HL-60/S4 (cell line): ENCODE results near the gene RET.

Source experiments
- in situ Hi-C: fragments of 300-500 bp; cut with MboI; formaldehyde crosslinking; loops from 2 replicates; pipeline ENCODE4 v1.14.3; 2022; ENCODE audit warnings: low sequenced_read_pairs

The RET gene

DNA sequence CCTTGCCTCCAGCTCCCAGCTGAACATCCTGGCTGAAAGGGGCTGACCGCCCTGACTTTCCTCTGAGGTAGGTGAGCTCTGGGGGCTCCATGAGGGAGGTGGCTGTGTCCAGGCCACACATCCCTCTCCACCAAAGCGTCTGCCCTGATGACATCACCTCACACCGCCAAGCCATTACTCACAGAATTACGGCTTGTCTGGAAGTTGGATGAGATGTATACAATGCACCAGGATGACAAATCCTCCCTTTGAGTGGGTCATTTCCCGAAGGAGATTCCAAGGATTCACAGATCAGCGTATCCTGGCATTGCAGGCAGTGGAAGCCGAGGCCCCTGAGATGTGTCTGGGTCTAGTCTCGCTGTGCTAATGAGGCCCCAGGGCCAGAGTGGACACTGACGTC lies 15.1 kb upstream of the RET start:
- in situ Hi-C loops = no loop called here

DNA sequence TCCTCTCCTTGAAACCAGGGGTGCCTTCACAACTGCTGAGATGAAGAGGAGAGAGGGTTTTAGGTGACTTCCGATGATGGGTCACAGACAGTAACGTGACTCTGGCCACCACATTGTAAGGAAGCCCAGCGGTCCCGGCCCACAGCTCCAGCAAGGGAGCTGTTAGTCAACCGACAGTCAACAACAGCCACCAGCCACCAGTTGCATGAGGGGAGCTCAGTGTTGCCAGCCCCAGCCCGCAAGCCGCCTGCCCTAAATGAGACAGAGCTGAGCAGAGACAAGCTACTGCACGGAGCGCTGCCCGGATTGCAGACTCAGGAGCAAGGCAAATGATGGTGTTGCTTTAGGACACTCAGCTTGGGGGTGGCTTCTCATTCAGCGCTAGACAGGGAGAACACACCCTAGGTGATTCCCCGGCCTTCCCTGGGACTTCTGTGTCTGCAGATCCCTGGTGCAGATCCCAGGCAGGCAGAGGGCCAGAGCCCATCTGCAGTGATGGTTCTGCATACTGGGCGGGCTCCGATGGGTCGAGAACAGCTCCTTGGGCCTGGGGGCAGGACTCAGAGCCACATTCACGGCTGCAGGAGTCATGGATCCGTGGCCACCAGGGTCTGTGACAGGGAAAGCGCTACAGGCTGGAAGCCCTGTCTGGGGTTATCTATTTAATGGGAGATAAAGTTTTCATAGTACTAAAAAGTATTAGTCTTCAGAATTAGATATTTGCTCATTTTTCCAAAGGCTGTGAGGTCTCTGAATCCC lies 14.3 kb upstream of the RET start:
- in situ Hi-C loops = no loop called here

- in situ Hi-C loops = no loop called here
Observed at GRCh38 chr10:43064331-43065075, 12.4 kb upstream of the RET start.

GRCh38 chr10:43065234-43065633 lies 11.6 kb upstream of the RET start:
- in situ Hi-C loops = no loop called here

- in situ Hi-C loops = no loop called here
Observed at GRCh38 chr10:43065761-43066160, 11.1 kb upstream of the RET start.

DNA sequence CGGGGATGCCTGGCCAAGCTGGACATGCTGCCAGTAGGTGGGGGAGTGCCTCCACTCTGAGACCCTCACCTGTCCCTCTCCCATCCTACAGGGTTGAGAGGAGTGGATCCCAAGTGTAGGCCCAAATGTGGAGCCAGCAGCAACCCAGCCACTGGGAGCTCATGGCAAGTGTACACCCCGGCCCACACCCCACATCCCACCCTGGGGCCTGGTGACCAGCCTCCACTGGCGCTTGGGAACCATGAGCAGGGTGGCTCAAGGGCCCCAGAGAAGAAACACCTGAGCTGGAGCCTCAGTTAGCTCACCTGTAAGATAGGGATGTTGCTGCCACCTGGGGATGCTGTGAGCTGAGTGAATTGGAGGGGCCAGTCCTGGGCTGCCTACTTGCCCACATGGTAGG lies 10.4 kb upstream of the RET start:
- in situ Hi-C loops = no loop called here

DNA sequence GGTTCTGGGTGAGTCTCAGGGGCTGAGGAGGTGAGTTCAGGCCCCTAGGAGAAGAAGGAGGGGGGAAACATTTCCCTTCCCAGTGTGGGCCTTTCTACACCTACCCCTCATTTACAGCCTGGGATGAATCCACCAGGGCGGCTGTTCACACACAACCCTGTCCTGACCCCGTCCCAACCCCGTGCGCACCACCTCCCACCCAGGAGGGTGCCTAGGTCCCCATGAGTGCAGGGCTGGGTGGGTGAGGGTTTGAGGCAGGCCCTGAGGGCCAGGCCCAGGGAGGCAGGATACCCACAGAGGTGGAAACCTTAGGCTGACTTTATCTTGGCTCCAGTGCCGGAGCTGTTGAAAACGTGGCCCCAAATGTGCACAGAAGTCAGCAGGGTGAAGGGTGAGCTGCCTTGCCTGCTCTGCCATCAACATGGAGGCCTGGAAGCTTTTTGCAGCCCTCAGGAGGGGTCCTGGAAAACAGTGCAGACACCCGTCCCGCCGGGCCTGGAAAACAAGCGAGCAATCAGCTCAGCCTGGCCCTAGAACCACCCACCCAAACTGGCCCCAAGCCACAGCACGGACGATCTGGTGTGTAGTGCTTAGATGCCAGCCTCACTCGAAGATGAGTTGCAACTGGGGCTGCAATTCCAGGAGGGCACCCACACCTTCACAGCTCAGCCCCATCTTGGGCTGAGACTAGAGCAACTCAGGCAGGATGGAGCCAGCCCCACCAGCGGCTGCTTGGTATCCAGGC lies 9.3 kb upstream of the RET start:
- in situ Hi-C loops = no loop called here

DNA sequence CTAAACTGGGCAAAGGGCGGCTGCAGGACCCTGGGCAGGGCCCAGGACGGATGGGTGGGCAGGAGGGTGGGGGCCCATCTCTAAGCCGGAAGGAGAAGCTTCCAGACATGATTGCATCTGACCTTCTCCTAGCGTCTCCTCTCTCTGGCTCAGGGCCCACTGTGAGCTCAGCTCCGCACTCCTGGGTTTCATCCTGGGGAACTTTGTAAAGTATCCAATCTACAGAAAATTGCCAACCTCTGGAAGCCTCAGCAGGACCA lies 8.8 kb upstream of the RET start:
- in situ Hi-C loops = no loop called here

DNA sequence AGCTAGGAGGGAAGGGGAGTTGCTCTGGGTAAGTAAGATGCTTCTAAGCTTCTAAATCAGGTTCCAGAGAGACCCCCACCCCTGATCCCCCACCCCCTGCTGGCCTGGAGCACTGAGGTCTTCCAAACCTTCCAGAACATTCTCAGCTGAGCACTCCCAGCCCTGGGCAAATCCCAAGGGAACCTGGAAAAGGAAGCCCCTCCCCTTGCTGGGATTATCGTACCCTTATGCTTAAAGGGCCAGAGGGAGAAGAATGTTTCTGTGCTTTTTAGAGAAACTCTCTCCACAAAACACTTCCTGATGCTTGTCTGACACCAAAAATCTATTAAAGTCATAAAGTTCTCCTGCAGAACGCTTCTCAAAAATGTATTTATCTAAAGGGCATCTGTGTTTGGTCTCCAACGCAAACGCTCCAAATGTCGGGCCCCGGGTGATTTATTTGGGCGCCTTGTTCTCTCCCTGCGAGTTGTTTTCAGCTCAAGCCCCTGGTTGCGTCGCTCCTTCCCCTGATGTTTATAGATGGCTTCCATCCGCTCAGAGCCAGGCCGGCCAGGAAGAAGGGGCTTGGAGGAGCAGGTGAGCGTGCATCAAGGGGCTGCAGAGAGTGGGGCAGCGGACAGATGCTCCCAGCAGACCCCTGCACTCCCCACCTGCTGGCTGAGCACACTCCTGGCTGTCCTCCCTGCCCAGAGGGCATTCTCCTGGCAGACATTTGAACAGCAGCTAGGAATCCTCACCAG lies 8.2 kb upstream of the RET start:
- in situ Hi-C loops = no loop called here

- in situ Hi-C loops = no loop called here
Observed at GRCh38 chr10:43069211-43069515, 7.7 kb upstream of the RET start.

DNA sequence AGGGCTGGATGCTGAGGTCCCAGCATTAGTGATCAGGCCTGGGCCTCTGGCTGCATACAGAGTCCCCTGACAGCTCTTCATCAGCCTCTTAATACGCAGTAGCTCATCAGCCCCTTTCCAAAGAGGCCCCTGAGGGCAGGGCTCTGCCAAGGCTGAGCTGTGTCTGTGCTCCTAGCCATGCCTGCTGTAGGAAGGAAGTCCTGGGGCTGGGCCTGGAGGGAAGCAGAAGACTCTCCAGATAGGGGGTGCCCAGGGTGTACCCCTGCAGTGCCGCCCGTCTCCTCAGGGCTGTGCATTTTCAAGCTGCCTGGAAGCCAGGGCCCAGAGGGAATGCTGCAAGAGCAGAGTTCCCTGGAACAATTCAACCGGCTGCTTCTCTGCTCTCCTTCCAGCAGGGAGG lies 7.3 kb upstream of the RET start:
- in situ Hi-C loops = no loop called here

DNA sequence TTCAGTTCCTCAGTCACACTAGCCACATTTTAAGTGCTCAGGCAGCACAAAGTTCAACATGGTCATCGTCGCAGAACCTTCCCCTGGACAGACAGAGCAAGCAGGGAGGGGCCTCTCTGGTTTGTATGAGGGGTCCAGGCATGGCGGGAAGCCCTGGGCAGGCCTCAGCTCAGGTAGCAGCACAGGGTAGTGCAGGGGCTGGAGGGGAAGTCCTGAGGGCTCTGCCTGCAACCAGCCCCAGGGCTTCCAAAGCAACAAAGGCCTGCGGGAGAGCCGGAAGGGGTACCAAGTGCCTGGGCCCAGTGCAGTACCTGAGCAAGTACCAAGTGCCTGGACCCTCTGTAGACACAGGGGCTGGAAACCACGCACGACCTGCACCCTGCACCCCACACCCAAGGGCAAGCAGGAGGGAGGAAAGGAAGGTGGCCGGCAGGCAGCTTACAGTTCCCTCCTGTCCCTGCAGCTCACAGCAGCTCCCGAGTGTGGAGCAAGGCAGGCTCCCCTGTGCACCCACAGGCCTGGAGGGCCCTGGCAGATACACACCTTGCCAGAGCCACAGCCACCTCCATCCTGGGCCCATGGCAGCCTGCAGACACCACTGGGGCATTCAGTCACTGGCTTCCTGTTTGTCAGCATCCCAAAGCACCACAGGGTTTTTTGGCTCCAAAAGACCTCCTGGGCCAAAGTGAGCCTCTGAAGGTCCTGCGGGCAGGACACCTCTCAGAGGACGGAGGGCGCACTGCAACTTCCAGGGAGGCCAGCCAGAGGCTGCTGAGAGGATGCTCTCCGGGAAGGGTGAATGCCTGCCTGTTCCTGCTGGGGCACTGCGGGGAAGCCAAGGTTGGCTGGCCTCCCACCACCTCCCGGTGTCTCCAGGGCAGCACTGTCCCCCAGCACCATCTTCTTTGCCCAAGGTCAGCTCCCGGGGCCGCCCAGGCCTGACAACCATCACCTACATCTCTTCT lies 6.5 kb upstream of the RET start:
- in situ Hi-C loops = no loop called here

- in situ Hi-C loops = no loop called here
Observed at GRCh38 chr10:43071865-43072650, 4.8 kb upstream of the RET start.

- in situ Hi-C loops = no loop called here
Observed at GRCh38 chr10:43073191-43073590, 3.7 kb upstream of the RET start.

- in situ Hi-C loops = no loop called here
Observed at GRCh38 chr10:43073721-43074120, 3.1 kb upstream of the RET start.

DNA sequence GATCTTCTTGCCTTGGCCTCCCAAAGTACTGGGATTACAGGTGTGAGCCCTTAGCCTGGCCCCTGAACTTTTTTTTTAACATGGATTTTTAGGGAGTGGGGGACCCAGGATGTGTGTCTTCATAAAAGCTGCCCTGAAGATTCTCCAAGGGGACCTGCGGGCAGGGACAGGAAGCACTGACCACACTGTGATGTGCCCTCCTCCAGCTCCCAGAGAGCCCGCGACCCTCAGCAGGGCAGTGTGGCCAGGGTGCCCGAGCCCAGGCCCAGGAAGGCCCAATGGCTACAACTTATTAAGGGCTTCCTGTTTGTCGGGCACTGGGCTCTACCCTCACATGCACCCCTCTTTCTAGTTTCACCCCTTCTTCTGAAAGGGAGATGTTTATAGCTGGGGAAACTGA lies 2.5 kb upstream of the RET start:
- in situ Hi-C loops = no loop called here

- in situ Hi-C loops = no loop called here
Observed at GRCh38 chr10:43074827-43075611, 1.9 kb upstream of the RET start.

DNA sequence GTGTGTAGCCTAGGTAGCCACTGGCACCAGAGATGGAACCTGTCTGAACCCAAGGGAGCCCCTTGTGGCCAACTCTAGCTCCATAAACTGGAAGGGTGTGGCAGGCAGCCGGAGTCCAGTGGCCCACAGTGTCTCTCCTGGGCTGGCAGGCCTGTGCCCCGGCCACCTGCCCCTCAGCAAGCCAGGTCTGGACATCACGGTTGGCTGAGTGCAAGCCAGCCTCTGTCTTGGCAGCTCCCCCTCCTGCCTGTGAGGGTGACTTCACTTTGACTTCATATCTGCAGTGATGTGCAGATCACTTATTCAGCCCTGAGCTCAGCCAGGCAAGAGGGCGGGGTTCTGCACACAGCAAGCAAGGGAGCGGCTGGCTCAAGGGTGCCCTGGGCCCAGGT lies 1.3 kb upstream of the RET start:
- in situ Hi-C loops = no loop called here

- in situ Hi-C loops = no loop called here
Observed at GRCh38 chr10:43076311-43076875, 476 bp upstream of the RET start.
